ENCODE measurements around the gene SF3B5. TPM values are rescaled to one million over a fixed set of nuclear protein-coding genes. Genes with fewer than 3 reads are reported as not detected.

Gene SF3B5
- polyA plus RNA-seq (2011; rRNA removed) (238 and 261 TPM in 2 replicates), polyA minus RNA-seq (2011; rRNA and poly(A)+ RNA removed) (104 and 181 TPM in 2 replicates)

DNA sequence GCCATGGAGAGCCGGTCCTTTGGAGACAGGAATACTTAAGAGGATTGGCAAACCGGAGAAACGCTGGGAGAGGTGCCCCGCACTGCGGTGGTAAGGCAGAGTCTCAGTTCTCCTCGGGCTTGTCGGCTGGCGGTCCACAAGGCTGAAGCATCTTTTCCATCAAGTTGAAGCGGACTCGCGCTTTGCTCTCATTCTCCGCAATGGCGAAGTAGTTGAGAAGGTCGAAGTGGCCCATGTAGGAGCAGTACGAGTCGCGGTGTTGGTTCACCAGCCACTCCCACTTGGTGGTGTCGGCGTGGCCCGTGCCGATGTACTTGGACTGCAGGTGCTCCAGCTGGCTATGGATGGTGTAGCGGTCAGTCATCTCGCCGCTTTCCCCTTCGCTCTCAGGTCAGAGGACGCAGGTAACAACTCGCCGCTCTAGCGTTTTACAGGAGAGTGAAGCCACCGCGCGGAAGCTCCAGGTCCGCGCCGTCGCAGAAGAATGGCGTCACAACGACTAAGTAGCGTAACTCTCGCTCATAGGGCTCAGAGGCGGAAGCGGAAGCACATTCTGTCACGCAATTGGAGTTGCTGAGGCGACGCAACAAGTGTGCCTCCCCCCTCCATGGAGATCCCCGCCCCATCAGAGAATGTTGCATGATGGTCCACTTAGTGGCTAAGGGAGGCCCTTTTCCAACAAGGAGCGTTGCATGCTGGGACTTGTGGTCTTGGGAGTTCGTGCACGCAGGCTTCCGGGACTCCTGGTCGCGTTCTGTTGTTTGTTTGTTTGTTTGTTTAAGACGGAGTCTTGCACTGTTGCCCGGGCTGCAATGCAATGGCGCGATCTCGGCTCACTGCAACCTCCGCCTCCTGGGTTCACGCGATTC, at the start of gene SF3B5:
SF3B5 (minus strand) TSS at position 440 of the 869 bp plus-strand sequence; CDS start at position 364, 76 bp downstream.
- Histone ChIP-seq H3K27me3 (ENCODE audit: control insufficient read depth, insufficient read depth, low read length) (no peaks in the 10 kb centered on the region; the same call in 1 of the 2 replicates), H3K4me3 (ENCODE audit: low read depth, low read length) (peak within 1 kb of the TSS; percentile 74), H3K36me3 (ENCODE audit: control insufficient read depth, insufficient read depth, low read length) (no peaks in the 10 kb centered on the region)
- TF ChIP-seq CTCF (IDR thresholded peaks at IDR 0.05; ENCODE audit: insufficient read depth, low read depth, low read length) = no peak
- CTCF ChIA-PET = interaction anchor here (1.4 to 1.7 kb wide), 3 partner anchors 10 to 155 kb away, joined by 3 to 6 read pairs (median 3); no protein-coding TSS in a partner anchor
- POLR2A ChIA-PET = interaction anchor here (0.6 kb wide), 1 partner anchor 14 kb away, joined by 3 read pairs; no protein-coding TSS in a partner anchor
- peak; percentile 99 for DNase-seq (ENCODE audit: low read depth)

GRCh38 chr6:144144996-144145395, 49.6 kb upstream of the SF3B5 start:
- CTCF ChIA-PET = no interaction called here
- no peak for TF ChIP-seq CTCF (IDR thresholded peaks at IDR 0.05; ENCODE audit: insufficient read depth, low read depth, low read length)
- DNase-seq (ENCODE audit: low read depth) = no peak
- Histone ChIP-seq H3K4me3 (ENCODE audit: low read depth, low read length) (no peak overlapping the region), H3K27me3 (ENCODE audit: control insufficient read depth, insufficient read depth, low read length) (no peaks in the 10 kb centered on the region), H3K36me3 (ENCODE audit: control insufficient read depth, insufficient read depth, low read length) (no peaks in the 10 kb centered on the region)
- POLR2A ChIA-PET = no interaction called here

- TF ChIP-seq CTCF (IDR thresholded peaks at IDR 0.05; ENCODE audit: insufficient read depth, low read depth, low read length) = no peak
- CTCF ChIA-PET = interaction anchor here (1.2 kb wide), 1 partner anchor 142 kb away, joined by 3 read pairs; the partner anchor contains the start of gene UTRN
- Histone ChIP-seq H3K4me3 (ENCODE audit: low read depth, low read length) (no peak overlapping the region), H3K36me3 (ENCODE audit: control insufficient read depth, insufficient read depth, low read length) (no peaks in the 10 kb centered on the region), H3K27me3 (ENCODE audit: control insufficient read depth, insufficient read depth, low read length) (no peaks in the 10 kb centered on the region)
- POLR2A ChIA-PET = no interaction called here
- DNase-seq (ENCODE audit: low read depth) = no peak
These were observed 48.5 kb upstream of the SF3B5 start for GRCh38 chr6:144143878-144144277.

GRCh38 chr6:144143106-144143505, 47.7 kb upstream of the SF3B5 start:
- Histone ChIP-seq H3K27me3 (ENCODE audit: control insufficient read depth, insufficient read depth, low read length) (no peaks in the 10 kb centered on the region), H3K36me3 (ENCODE audit: control insufficient read depth, insufficient read depth, low read length) (no peaks in the 10 kb centered on the region), H3K4me3 (ENCODE audit: low read depth, low read length) (no peak overlapping the region)
- TF ChIP-seq CTCF (IDR thresholded peaks at IDR 0.05; ENCODE audit: insufficient read depth, low read depth, low read length) = no peak
- ChIA-PET CTCF (interaction anchor here (1.2 kb wide), 1 partner anchor 142 kb away, joined by 3 read pairs; the partner anchor contains the start of gene UTRN), POLR2A (no interaction called here)
- no peak for DNase-seq (ENCODE audit: low read depth)

DNA sequence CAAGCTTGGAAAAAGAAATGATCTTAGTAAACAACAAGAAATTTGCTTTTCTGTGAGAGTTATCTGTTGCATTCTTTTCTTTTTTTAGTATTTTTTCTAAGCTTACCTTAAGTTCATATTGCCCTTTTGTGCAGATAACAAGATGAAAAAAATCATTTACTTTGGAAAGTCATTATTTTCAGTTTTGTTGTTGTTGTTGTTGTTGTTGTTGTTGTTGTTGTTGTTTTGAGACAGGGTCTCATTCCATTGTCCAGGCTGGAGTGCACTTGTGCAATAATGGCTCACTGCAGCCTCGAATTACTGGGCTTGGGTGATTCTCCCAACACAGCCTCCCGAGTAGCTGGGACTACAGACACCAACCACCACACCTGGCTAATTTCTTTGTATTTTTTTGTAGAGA, 46.1 kb upstream of the SF3B5 start:
- no peak for TF ChIP-seq CTCF (IDR thresholded peaks at IDR 0.05; ENCODE audit: insufficient read depth, low read depth, low read length)
- Histone ChIP-seq H3K36me3 (ENCODE audit: control insufficient read depth, insufficient read depth, low read length) (no peaks in the 10 kb centered on the region), H3K4me3 (ENCODE audit: low read depth, low read length) (no peak overlapping the region), H3K27me3 (ENCODE audit: control insufficient read depth, insufficient read depth, low read length) (no peaks in the 10 kb centered on the region)
- ChIA-PET POLR2A (no interaction called here), CTCF (no interaction called here)
- no peak for DNase-seq (ENCODE audit: low read depth)
